ENCODE measurements around the gene DDX6.
"Not testable (repeated sequence)": the region's sequence is repeated elsewhere in the genome, so short reads cannot be mapped to it uniquely, and the experiment has no call there.

The DDX6 gene

DNA sequence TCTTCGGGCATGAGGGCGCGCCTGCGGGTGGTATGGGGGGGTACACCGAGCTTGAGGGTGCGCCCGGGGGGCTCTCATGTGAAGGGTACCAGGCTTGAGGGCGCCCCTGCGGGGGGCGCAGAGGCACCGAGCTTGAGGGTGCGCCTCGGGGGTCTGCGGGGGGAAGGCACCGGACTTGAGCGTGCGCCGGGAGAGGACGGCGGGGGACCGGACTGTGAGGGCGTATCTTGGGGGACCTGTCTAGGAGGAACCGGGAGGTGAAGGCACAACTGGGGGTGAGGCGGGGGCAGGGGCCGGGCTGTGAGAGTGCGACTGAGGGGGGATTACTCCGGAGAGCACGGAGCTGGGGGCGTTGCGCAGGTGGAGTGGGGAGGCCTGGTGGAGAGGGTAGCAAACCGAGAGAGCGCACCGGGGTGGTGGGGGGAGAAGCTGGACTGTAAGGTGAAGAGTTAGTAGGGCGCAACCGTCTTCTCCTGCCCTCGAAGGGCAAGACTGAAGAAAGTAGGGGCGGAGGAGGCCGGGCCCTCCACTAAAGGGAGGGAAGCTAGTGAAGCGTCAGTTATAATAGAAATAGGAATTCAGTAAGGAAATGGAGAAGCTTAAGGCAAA lies 1.1 kb upstream of the DDX6 start:
- DNase-seq (ENCODE audit: low spot score) = peak; percentile 2

DNA sequence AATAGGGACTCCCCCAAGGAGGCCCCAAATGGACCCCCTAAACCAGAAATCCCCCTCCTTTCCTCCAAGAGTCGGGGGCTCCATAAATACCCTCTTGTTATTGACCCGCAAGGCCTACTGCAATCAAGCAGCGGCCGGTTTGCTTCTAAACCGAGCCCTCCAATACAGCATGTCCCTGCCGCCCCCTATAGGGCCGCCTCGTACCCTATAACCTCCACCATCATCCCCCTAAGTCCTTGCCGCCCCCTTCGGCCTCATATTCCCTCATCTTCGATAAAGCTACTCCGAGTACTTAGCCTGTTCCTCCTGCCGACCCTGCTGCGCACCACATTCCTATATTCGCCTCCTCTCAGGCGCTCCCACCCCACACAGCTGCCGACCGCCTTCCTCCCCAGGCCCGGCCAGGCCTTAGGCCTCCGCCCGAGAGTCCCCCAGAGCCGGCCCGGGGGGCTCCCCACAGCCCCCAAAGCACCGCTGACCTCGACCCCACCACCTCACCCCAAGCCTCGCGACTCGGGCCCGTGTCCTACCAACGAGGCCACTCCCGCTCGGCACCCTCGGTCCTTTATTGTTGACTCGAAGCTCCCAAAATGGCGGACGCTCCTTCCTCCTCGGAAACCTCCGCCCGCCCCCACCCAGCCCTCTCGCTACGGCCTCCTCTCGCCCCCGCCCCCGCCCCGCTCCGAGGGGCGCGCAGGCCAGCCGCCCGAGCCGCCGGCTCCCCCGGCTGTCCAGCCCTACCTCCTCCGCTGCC lies 430 bp downstream of the DDX6 start:
- DNase-seq (ENCODE audit: low spot score) = peak; percentile 50

DNA sequence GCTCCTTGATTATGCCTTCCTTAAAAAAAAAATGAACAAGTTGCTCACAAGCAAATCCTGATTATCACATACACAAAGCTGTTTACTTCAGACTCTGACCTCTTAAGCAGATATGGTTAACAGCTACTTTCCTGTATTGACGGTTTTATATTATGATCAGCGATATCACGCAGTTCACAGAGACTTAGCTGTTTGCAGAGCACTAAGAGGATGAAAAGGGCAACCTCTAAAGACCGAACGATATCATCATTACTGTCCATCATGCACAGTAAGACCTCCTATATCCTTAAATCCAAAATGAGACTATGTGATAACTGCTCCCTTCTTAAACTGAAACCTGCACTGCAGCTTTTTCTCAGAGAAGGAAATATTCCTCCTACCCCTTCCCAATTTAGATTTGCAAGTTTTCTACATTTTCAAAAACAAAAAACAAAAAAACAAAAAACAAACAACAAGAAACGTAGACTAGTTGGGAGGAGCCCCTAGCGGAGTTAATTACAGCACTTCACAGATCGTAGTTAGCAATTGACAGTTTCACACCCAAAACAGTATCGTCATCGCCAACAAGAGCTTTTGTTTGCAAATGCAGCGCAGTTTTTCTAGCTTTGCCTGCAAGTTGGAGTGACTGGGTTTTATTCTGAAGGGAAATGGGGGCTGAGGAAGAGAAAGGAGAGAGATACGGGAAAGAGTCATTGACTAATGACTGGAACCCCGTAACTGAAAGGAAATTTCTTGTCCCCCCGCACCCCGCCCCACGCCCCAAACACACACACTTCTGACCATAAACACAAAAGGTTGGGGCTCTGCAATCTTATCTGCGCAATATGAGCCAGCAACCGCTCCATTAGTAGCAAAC lies 1.2 kb downstream of the DDX6 start:
- no peak for DNase-seq (ENCODE audit: low spot score)

DNA sequence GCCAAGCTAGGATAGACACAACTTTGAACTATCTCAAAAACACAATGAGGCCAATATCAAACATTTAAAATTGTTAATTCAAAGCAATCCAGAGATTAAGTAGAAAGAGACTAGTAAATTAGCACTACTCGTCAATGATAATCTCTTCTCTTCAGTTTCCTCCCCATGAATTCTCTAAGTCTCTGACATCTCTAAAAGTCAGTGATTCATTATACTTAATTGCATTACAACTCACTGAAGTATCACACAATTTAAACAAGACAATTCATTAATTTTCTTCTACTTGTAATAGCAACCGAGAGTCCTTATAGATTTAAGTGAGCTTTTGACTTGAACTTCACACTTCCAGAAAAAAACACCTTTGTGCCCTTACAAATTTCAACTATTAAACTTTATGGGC lies 4.3 kb downstream of the DDX6 start:
- DNase-seq (ENCODE audit: low spot score) = no peak

DNA sequence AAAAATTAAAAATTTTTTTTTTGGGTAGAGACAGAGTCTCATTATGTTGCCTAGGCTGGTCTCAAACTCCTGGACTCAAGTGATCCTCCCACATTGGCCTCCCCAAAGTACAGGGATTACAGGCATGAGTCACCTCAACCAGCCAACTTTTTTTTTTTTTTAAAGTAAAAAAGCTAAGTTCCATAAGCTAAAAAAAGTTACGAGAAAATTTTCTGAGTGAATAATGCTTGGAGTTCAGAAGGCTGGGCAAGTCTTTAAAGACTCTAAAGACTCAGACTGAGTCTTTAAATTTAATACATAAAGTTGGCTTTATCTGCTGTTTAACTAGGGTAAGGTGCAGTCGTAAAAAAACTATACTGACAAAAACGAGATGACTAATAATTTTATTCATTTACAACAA lies 5.6 kb downstream of the DDX6 start:
- DNase-seq (ENCODE audit: low spot score) = no peak

DNA sequence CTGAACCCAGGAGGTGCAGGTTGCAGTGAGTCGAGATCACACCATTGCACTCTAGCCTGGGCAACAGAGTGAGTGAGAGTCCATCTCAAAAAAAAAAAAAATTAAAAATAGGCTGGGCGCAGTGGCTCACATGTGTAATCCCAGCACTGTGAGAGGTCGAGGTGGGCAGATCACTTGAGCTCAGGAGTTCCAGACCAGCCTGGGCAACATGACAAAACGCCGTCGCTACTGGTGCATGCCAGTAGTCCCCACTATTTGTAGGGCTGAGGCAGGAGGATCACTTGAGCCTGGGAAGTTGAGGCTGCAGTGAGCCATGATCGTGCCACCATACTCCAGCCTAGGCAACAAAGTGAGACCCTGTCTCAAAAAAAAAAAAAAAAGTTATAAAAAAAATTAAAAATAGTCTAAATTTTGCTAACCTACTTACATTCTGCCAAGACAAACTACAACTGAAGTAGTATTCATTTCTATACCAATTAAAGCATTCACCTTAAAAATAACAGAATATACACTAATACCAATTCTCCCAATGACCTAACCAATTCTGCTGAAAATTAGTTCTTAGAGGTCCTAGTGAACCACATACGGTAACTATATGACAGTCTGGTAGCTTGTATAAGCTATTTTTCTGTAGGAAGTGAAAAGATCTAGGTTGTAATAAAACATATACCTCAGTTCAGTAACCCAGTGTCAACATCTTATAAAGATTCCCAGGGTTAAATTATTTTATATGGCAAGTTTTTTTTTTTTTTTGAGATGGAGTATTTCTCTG lies 7.1 kb downstream of the DDX6 start:
- no peak for DNase-seq (ENCODE audit: low spot score)

DNA sequence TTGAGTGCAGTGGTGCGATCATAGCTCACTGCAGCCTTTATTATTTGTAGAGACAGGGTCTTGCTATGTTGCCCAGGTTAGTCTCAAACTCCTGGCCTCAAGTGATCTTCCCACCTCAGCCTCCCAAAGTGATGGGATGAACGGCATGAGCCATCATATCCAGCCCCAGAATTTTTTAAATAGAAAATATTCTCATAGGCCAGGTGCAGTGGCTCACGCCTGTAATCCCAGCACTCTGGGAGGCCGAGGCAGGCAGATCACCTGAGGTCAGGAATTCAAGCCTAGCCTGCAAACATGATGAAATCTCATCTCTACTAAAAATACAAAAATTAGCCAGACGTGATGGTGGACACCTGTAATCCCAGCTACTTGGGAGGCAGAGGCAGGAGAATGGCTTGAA lies 7.6 kb downstream of the DDX6 start:
- not testable (repeated sequence) for DNase-seq (ENCODE audit: low spot score)

DNA sequence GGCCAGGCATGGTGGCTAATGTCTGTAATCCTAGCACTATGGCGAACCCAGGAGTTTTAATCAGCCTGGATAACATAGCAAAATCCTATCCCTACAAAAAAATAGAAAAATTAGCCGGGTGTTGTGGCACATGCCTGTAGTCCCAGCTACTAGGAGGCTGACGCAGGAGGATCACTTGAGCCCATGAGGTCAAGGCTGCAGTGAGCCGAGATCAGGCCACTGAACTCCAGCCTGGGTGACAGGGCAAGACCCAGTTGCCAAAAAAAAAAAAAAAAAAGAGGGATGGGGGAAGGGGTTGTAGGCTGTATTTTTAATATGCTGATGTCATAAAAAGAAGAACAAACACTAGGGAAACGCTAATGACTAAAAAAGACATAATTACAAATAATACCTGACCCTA lies 12.1 kb downstream of the DDX6 start:
- DNase-seq (ENCODE audit: low spot score) = no peak

DNA sequence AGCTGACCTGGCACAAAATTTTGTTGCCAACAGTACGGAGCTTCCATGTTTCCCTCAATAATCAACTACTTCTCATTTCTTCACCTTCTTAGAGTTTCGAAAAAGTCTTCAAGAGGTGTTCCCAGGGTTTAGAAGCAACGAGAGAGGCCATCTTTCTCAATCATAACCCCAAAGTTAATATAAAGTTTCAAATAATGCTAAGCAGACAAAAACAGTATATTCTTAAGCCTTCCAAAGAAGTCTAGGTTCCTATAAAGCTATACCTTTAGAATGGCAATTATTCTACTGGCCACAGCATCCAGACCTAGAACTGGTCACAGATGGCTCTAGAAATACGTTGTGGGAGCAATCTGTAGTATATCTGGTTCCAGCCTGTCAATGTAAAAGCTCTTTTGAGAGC lies 16.9 kb downstream of the DDX6 start:
- no peak for DNase-seq (ENCODE audit: low spot score)

DNA sequence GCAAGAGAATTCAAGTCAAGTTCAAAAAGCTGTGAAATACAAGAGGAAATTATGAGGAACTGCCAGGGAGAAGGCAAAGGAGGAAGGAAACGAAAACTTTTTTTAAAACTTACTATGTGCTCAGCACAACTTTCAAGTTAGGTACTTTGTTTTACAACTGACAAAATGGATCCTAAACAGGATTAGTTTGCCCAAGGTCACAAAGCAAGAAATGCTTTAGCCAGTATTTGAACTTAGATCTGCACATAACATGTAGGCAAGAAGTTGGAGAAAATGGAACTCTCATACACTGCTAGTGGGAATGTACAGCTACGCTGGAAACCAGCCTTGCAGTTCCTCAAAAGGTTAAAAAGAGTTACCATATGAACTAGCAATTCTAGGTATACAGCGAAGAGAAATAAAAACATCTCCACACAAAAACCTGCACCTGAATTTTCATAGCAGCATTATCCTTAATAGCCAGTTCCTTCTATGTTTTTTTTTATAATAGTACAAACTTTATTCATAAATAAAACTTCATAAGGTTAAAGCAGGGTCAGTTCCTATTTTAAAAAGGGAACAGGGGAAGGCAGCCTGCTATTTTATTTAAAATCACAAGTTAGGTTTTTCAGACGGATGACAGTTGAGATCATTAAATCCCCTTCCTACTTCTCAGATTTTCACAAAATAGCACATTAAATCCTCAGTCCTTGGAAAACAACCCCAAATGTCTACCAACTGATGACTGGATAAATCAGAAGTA lies 19.2 kb downstream of the DDX6 start:
- no peak for DNase-seq (ENCODE audit: low spot score)

DNA sequence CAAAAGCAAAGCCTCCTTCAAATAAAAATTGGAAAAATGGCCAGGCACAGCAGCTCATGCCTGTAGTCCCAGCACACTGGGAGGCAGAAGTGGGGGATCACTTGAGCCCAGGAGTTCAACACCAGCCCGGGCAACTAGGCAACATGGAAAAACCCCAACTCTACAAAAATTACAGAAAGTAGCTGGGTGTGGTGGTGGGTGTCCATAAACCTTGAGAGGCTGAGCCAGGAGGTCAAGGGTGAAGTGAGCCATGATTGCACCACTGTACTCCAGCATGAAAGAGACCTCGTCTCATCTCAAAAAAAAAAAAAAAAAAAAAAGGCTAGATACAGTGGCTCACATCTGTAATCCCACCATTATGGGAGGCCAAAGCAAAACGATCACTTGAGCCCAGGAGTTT lies 22.3 kb downstream of the DDX6 start:
- no peak for DNase-seq (ENCODE audit: low spot score)

DNA sequence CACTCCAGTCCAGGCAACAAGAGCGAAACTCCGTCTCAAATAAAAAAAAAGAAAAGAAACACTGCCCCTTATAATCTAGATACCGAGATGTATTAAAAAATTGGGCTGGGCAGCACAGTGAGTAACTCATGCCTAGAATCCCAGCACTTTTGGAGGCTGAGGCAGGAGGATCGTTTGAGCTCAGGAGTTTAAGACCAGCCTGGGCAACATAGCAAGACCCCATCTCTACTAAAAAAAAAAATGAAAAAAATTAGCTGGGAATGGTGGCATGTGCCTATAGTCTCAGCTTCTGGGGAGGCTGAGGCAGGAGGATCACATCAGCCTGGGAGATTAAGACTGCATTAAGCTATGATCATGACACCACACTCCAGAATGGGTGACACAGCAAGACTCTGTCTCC lies 24.9 kb downstream of the DDX6 start:
- DNase-seq (ENCODE audit: low spot score) = no peak

DNA sequence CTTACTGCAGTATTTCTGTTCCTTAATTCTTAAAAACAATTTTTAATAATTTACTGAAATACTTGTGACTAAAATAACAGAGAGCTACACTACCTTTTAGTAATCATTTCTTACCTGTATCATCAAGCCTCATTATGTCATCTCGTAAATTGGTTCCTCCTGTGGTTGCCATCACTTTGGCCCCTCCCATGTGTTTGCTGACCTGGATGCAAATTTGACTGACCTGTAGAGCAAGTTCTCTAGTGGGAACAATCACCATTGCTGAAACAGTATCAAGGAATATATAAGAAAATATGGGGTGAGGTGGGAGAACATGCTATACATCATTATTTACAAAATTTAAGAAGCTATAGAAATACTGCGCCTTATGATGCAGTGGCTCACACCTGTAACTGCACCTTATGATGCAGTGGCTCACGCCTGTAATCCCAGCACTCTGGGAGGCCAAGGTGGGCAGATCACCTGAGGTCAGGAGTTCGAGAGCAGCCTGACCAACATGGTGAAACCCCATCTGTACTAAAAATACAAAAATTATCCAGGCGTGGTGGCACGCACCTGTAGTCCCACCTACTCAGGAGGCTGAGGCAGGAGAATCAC lies 25.8 kb downstream of the DDX6 start:
- not testable (repeated sequence) for DNase-seq (ENCODE audit: low spot score)

DNA sequence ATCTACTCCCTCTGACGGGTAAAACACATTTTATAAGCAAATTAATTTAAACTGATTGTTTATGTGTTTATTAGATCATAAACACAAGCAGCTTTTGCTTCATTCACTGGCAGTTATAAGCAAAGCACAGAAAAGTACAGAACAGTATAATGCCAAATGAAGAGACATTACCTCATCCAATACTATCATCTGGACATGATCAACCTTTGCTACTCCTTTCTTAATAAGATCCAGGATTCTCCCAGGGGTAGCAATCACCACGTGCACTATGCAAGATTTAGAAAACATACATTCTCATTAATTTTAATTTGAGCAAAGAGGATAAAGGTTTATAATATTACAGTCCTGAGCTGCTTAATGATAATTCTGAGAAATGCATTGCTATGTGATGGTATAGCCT lies 27.9 kb downstream of the DDX6 start:
- no peak for DNase-seq (ENCODE audit: low spot score)

DNA sequence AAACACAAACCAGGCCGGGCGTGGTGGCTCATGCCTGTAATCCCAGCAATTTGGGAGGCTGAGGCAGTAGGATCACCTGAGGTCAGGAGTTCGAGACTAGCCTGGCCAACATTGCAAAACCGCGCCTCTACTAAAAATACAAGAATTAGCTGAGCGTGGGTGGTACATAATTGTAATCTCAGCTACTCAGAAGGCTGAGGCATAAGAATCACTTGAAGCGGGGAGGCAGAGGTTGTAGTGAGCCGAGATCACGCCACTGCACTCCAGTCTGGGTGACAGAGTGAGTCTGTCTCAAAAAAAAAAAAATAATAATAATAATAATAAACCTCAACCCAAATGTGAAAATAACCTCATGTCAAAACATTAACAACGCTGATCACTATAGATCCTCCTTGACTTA lies 29.0 kb downstream of the DDX6 start:
- DNase-seq (ENCODE audit: low spot score) = not testable (repeated sequence)

DNA sequence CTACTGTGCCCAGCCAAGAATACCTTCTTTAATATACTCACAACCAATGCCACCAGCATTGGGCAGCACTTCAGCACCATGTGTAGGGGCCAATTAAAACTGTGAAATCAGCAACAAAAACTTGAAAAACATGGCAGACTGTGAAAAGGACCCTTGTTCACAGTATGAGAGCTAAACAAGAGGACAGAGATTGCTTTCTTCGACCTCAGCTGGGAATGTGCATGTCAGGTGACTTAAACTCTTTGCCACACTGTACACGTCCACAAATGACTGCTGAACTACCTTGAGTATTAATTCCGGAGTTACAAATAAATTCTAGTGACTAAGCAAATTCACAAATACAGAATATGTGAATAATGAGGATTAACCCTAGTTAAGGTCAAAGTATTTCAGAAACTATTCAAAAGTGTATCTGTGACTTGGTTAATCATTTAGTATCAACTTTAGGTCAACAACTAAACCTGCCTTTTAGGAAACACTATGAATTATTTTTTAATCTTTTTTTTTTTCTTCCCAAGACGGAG lies 33.0 kb downstream of the DDX6 start:
- DNase-seq (ENCODE audit: low spot score) = no peak

DNA sequence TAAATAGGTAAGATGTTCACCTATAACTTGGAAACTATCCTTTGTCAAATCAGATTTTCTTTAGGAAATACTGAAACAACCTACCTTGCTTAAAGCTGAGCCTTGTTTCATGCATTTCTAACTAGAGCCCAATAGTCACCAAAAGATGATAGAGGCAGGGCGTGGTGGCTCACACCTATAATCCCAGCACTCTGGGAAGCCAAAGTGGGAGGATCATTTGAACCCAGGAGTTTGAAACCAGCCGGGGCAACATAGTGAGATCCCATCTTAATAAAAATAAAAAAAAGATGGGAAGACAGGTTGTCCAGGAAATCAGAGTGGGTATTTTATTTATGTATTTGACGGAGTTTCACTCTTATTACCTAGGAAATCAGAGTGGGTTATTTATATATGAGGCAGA lies 38.3 kb downstream of the DDX6 start:
- DNase-seq (ENCODE audit: low spot score) = no peak

DNA sequence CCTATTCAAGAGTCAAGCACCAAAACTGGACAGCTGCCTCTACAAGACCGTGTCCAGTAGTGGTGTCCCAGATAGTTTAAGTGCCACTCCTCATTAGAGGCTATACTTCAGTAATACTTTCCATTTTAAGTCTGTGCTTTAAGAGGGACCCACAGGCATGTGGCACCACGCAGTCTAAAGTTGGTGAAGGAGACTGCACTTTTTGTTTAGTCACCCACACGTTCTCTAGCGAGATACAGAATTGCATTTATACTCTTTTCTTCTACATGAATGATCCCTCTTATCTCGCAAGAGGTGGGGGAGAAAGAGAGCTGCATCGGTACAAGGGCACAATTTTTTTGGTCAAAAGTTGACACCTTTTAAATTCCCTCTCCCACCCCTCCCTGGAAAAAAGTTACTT lies 41.5 kb downstream of the DDX6 start:
- no peak for DNase-seq (ENCODE audit: low spot score)

DNA sequence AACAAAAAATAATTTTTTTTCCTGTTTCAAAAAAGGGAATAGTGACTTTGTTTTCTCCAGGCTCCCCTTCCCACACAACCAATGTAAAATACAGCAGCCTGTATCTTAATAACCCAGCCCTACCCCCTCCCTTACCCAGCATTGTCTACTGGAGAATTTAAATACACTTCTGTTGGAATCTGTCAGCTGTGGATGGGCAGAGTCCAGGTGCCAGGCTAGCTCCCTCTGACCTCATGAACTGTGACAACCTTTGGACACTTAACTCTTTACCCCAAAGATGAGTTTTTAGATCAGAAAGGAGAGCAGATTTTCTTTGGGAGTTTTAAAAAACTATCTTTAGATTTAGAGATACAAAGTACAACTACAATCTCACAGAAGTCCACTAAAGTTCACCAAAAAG lies 42.9 kb downstream of the DDX6 start:
- DNase-seq (ENCODE audit: low spot score) = no peak

DNA sequence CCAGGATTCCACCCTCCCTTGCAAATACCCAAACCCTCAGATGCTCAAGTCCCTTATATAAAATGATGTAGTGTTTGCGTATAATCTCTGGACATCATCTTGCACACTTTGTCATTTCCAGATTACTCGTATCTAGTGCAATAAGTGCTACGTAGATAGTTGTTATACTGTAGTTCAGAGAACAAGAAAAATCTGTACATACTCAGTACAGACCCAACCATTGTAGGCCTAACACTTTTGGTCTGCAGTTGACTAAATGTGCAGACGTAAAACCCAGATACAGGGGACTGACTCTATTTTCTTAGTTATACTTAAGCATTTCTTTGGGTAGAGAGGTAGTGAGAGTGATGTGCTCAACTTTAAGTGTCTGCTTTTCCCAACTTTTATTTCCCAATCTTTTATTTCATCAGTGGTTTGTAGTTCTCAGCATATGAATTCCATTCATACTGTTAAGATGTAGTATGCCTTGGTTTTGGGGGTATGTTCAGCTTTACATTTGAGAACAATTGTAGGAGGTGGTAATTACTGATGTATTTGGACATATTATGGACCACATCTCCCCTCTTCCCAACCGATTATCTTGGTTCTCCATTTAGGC lies 43.9 kb downstream of the DDX6 start:
- DNase-seq (ENCODE audit: low spot score) = no peak

All from SK-N-DZ (cell line).